TTC549 (cell line): ENCODE results near the gene TUB.

ENCODE experiments used
- FAIRE-seq: peaks from 2 replicates; lab custom pipeline; 2012; peaks lifted over from hg19 to GRCh38; lab: Jason Lieb, UNC

Gene TUB

GRCh38 chr11:8109675-8110074 lies 28.7 kb downstream of the TUB start:
- FAIRE-seq, result no peak

- FAIRE-seq, result no peak
Observed at GRCh38 chr11:8110396-8110795, 29.4 kb downstream of the TUB start.

- FAIRE-seq, result no peak
Observed at GRCh38 chr11:8111636-8112035, 30.6 kb downstream of the TUB start.

GRCh38 chr11:8122173-8122764 lies 41.3 kb downstream of the TUB start:
- FAIRE-seq, result no peak

- FAIRE-seq, result no peak
Observed at GRCh38 chr11:8126649-8127289, 45.8 kb downstream of the TUB start.

GRCh38 chr11:8127447-8127846 lies 46.4 kb downstream of the TUB start:
- FAIRE-seq, result no peak

- FAIRE-seq, result no peak
Observed at GRCh38 chr11:8138526-8138925, 57.5 kb downstream of the TUB start.

GRCh38 chr11:8149726-8150125 lies 68.7 kb downstream of the TUB start:
- no peak for FAIRE-seq
